ENCODE data around the gene C4orf50. TPM values are rescaled to one million over a fixed set of nuclear protein-coding genes. Genes with fewer than 3 reads are reported as not detected.

C4orf50 gene
- total and polyA plus RNA-seq, 2 donors (not counting 1 experiment from before 2014, with no cell fraction given): 0.02 TPM; not detected in 1

DNA sequence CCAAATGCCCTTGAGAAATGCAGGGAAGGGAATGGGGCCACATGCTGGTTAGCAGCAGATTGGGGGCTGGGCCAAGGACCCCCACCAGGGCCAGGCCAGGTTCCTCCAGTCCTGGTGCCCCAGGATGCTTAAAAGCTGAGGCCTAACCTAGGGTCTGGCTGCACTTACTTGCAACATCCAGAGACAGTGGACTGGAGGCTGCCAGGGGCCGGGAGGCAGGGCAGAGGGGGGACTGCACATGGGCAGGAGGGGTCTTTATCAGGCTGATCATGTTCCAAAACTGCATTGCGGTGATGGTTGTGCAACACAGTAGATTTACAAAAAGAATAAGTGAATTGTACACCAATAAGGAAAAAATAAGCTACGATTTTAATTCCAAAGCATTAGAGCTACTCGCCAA is 36.8 kb upstream of the C4orf50 start:
- Mint-ChIP-seq H3K27ac (no peak overlapping the region), H3K9me3 (ENCODE audit: insufficient read depth) (peaks cover 2% of the 10 kb centered on the region), H3K4me3 (no peak overlapping the region), H3K4me1 (no peaks in the 10 kb centered on the region), H3K27me3 (no peaks in the 10 kb centered on the region)
- WGBS (ENCODE audit: insufficient coverage): 100% methylated on average over 3 of the region's 4 CpGs
- CTCF ChIA-PET: no interaction called here
- Histone ChIP-seq H3K36me3 (replicated peaks in 1 of 2; ENCODE audit: control extremely low read depth in 1 of 2, control insufficient read depth in 1 of 2, extremely low read depth in 1 of 2, insufficient read depth in 2 of 2, low read length in 1 of 2) (no peaks in the 10 kb centered on the region), H4K20me1 (ENCODE audit: control insufficient read depth, insufficient read depth, low read length, poor library complexity, severe bottlenecking) (no peaks in the 10 kb centered on the region), H3K4me1 (ENCODE audit: control insufficient read depth in 2 of 2, insufficient read depth in 2 of 2, low read length in 2 of 2) (no peaks in the 10 kb centered on the region), H3K27me3 (replicated peaks in 1 of 4; ENCODE audit: control extremely low read depth in 1 of 4, control insufficient read depth in 3 of 4, insufficient read depth in 4 of 4, low read length in 3 of 4) (peaks cover 0 to 2% (median 0%) of the 10 kb centered on the region in 4 experiments), H3K4me3 (ENCODE audit: control extremely low read depth in 1 of 5, extremely low read depth in 1 of 5, insufficient read depth in 1 of 5, low read depth in 2 of 5, low read length in 4 of 5) (no peak overlapping the region), H3K27ac (ENCODE audit: low read length in 2 of 2) (no peak overlapping the region), H3K79me2 (ENCODE audit: control insufficient read depth, insufficient read depth, low read length) (no peaks in the 10 kb centered on the region), H3K9ac (ENCODE audit: low read length) (no peak overlapping the region), H2AFZ (ENCODE audit: insufficient read depth, low read depth, low read length, poor library complexity, severe bottlenecking) (no peak overlapping the region), H3K4me2 (replicated peaks; ENCODE audit: low read depth, low read length, poor library complexity, severe bottlenecking) (no peak overlapping the region), H3K9me3 (ENCODE audit: control extremely low read depth in 1 of 3, control insufficient read depth in 2 of 3, insufficient read depth in 1 of 3, low read length in 2 of 3) (peaks cover 0 to 46% (median 26%) of the 10 kb centered on the region in 3 donors)
- intact Hi-C loops (cut with micrococcal nuclease): no loop called here
- no peak for ATAC-seq (ENCODE audit: low read depth)
- DNase-seq: no peak
- POLR2A ChIA-PET: no interaction called here
- TF ChIP-seq EZH2 (IDR thresholded peaks at IDR 0.05; ENCODE audit: borderline replicate concordance, insufficient read depth, low read depth, low read length, poor library complexity, severe bottlenecking): no peak
- TF ChIP-seq, protein P1, sequence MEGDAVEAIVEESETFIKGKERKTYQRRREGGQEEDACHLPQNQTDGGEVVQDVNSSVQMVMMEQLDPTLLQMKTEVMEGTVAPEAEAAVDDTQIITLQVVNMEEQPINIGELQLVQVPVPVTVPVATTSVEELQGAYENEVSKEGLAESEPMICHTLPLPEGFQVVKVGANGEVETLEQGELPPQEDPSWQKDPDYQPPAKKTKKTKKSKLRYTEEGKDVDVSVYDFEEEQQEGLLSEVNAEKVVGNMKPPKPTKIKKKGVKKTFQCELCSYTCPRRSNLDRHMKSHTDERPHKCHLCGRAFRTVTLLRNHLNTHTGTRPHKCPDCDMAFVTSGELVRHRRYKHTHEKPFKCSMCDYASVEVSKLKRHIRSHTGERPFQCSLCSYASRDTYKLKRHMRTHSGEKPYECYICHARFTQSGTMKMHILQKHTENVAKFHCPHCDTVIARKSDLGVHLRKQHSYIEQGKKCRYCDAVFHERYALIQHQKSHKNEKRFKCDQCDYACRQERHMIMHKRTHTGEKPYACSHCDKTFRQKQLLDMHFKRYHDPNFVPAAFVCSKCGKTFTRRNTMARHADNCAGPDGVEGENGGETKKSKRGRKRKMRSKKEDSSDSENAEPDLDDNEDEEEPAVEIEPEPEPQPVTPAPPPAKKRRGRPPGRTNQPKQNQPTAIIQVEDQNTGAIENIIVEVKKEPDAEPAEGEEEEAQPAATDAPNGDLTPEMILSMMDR (IDR thresholded peaks at IDR 0.05): no peak

DNA sequence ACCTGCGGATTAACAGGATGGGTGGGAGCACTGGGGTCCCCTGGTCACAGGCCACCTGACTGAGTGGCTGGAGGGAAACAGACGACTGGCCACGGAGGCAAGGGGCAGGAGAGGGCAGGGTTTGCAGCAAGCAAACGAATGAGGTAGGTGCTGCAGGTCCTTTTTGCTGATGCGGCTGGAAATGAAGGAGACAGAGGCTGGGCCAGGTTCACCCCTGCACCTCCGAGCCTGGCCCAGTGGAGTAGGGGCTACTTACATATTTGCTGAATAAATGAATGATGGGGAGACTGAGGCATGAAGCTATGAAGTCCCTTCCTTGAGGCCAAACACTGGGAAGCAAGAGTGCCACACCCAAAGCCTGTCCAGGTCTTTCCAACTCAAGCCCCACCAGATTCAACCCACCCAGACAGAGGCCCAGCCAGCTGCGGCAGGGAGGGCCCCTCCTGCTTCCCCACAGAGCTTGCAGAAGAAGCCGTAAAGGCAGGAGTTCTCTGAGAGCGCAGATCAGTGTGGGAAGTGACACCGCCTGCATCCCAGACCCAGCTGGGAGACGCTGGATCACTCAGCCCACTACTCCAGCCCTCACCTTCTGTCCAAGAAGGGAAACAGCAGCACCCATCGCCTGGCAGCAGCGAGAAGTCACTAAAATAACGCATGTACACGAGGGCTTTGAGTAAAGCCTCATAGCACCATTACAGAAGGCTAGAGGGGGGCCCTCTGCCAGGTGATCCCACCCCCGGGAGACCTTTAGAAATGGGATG is 36.1 kb upstream of the C4orf50 start:
- ATAC-seq (ENCODE audit: low read depth) (no peak), DNase-seq (no peak)
- WGBS (ENCODE audit: insufficient coverage): 88% methylated on average over 12 of the region's 16 CpGs
- Histone ChIP-seq H3K27me3 (replicated peaks in 1 of 4; ENCODE audit: control extremely low read depth in 1 of 4, control insufficient read depth in 3 of 4, insufficient read depth in 4 of 4, low read length in 3 of 4) (peaks cover 0 to 2% (median 0%) of the 10 kb centered on the region in 4 experiments), H3K4me1 (ENCODE audit: control insufficient read depth in 2 of 2, insufficient read depth in 2 of 2, low read length in 2 of 2) (no peaks in the 10 kb centered on the region), H3K79me2 (ENCODE audit: control insufficient read depth, insufficient read depth, low read length) (no peaks in the 10 kb centered on the region), H3K9me3 (ENCODE audit: control extremely low read depth in 1 of 3, control insufficient read depth in 2 of 3, insufficient read depth in 1 of 3, low read length in 2 of 3) (peaks cover 0 to 39% (median 20%) of the 10 kb centered on the region in 3 donors), H3K4me2 (replicated peaks; ENCODE audit: low read depth, low read length, poor library complexity, severe bottlenecking) (no peak overlapping the region), H2AFZ (ENCODE audit: insufficient read depth, low read depth, low read length, poor library complexity, severe bottlenecking) (no peak overlapping the region), H3K36me3 (replicated peaks in 1 of 2; ENCODE audit: control extremely low read depth in 1 of 2, control insufficient read depth in 1 of 2, extremely low read depth in 1 of 2, insufficient read depth in 2 of 2, low read length in 1 of 2) (no peaks in the 10 kb centered on the region), H4K20me1 (ENCODE audit: control insufficient read depth, insufficient read depth, low read length, poor library complexity, severe bottlenecking) (no peaks in the 10 kb centered on the region), H3K9ac (ENCODE audit: low read length) (no peak overlapping the region), H3K4me3 (ENCODE audit: control extremely low read depth in 1 of 5, extremely low read depth in 1 of 5, insufficient read depth in 1 of 5, low read depth in 2 of 5, low read length in 4 of 5) (no peak overlapping the region), H3K27ac (ENCODE audit: low read length in 2 of 2) (no peak overlapping the region)
- no peaks in the 10 kb centered on the region for H3K4me1 Mint-ChIP-seq
- ChIA-PET CTCF (no interaction called here), POLR2A (no interaction called here)
- no peak overlapping the region for H3K4me3 Mint-ChIP-seq
- intact Hi-C loops (cut with micrococcal nuclease): no loop called here
- TF ChIP-seq, protein P1 (IDR thresholded peaks at IDR 0.05): no peak
- TF ChIP-seq EZH2 (IDR thresholded peaks at IDR 0.05; ENCODE audit: borderline replicate concordance, insufficient read depth, low read depth, low read length, poor library complexity, severe bottlenecking): no peak
- H3K9me3 Mint-ChIP-seq (ENCODE audit: insufficient read depth): peaks cover 2% of the 10 kb centered on the region
- H3K27me3 Mint-ChIP-seq: no peaks in the 10 kb centered on the region
- no peak overlapping the region for H3K27ac Mint-ChIP-seq
